ENCODE results near the gene ITGA4.

The ITGA4 gene

DNA sequence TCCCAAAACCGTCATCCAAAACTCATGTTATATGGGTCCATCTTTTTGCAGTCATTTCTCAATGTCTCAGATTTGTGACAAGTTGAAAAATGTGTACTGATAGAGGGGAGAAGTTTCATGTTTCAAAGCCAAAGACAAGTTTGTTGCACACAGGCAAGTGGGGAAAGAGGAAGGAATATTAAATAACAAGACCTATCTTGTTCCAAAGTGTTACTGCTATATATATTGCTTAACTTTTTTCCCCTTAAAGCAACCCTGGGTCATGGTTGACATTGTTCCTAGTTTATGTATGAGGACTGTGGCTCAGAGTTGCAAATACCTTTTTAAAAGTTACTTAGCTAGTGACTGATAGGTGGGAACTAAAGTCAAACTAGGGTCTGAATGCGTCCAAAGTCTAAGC, 1.7 kb downstream of the ITGA4 start:
- FAIRE-seq (no peak), DNase-seq (ENCODE audit: low spot score) (no peak)

DNA sequence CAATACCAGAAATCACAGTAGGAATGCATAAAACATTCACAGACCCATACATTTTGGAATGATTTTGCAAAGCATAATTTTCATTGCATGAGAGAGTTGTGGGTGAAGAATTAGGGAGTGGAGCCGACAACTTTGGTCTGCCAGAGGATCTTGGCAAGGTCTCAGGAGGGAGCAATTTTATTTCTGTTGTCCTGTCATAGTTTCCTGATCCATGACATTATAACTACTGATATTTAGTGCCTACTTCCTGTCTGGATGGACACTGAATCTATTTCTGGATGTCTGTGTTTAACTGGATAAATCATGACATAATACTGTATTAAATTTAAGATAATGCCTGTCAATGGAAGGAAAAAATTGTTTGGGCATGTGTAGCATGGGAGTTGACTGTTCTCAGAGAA, 2.4 kb downstream of the ITGA4 start:
- no peak for DNase-seq (ENCODE audit: low spot score)
- no peak for FAIRE-seq

DNA sequence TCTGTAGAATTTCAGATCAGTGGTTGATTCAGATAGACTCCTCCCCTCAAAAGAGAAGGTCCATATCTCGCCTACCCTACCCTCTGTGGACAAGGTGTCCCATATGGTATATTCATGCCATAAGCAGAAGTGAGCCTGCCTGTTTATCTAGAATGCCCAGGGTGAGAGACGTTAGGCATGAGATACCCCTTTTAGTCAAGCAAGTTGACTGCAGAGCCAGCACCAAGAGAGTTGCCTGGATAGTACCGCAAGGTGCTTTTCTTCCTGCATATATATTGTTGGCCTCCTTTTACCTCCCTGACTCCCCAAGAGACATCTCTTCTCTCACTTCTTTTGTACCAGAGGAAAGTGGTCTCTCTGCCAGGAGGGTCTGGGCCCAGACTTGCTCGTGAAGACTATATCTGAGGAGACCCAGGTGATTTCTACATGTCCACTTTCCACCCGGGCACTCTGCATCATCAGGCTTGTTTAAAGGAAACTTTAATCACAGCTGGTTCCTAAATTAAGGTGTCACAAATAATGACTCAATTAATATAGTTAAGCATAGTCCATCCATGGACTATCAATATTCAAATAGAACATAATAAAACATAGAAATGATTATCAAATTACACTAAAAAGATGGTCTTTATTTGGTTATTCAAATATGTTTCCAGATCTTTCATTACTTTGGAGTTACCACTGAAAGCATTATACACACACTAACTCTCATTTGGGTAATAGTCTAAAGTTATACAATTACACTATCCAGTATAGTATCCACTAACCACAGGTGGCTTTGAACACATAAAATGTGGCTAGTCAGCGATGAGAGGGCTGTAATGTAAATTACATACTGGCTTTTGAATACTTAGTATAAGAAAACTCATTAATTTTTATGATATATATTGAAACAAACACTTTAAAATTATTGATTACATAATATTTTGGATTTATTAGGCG, 4.1 kb downstream of the ITGA4 start:
- FAIRE-seq (no peak), DNase-seq (ENCODE audit: low spot score) (no peak)

DNA sequence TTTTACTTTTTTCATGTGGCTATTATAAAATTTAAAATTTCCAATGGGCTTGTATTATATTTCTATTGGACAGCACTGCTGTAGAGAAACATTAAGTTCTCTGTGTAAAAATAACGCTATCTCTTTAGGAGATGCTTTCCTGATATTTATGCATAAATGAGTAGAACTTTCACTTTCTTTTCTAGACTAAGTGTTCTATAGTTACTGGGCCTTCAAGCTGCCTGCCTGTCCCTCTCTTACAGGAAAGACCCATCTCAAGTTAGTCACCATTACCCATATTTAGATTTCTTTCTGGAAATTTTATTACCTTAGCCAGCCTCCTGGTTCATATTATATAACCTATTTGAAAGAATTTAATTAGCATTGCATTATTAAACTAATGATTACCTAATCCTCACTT, 4.8 kb downstream of the ITGA4 start:
- no peak for FAIRE-seq
- no peak for DNase-seq (ENCODE audit: low spot score)

DNA sequence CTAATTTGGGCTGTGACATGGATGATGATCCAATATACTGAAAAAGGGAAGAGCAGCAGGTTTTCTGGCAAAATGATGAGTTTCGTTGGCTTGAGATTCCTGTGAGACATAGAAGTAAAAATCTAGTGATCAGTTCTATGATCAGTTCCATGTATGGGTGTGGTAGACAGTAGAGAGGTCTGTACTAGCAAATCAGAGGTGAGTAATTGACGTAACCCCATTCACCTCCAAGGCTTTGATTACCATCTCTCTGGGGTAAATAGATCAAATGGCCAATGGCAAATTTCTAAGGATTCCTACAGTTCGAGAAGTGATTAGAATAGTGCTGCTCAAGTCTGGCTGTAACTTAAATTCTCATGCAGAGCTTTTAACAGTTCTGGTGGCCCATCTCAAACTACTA, 6.4 kb downstream of the ITGA4 start:
- FAIRE-seq: no peak
- no peak for DNase-seq (ENCODE audit: low spot score)

DNA sequence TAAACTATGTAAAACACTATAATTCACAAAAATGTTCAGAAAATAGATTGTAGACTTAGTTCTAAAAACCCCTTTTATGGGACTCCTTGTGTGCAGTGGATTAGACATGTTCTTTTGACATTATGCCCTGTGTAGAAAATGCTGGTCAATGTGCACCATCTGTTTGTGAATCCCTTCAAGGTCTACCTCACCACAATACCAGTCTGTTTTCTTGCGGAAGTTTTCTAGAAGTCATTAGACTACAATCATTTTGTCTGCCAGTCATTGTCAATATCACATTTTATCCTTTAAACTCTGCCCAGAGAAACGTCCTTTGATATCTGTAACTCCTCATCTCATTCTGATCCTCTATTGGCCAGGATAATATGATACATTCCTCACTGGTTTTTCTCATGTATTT, 7.8 kb downstream of the ITGA4 start:
- DNase-seq (ENCODE audit: low spot score): no peak

DNA sequence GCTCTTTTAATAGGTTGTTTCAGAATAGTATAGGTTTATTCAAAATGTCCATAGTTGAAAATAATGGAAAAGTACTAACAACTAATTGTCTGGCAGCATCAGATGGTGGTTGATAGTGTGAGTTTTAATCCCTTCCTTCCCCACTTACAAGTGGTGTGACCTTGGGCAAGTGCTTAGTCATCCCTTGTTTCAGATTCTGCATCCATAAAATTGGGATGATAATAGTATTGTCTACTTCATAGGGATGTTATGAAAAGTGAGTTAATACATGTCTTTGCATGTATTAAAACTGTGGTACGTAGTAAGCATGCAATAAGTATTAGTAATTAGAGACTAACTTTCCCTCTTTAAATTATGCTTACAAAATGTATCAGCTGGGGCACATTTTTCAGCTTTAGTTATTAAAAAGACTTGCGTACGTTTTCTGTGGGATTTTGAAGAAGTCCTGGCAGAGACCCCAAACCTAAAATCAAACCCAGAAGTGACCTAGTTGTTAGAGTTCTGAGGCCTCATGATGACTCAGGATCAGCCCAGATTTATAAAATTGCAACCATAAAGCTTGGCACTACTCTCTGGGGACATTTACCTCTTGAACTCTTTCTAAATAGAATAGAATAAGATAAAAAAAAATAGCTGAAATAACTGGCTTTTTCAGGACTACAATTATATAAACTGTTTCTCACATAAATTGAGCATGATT, 8.6 kb downstream of the ITGA4 start:
- DNase-seq (ENCODE audit: low spot score) (no peak), FAIRE-seq (no peak)

More for the DNA sequence above, 7.8 kb downstream of the ITGA4 start:
- FAIRE-seq: no peak

DNA sequence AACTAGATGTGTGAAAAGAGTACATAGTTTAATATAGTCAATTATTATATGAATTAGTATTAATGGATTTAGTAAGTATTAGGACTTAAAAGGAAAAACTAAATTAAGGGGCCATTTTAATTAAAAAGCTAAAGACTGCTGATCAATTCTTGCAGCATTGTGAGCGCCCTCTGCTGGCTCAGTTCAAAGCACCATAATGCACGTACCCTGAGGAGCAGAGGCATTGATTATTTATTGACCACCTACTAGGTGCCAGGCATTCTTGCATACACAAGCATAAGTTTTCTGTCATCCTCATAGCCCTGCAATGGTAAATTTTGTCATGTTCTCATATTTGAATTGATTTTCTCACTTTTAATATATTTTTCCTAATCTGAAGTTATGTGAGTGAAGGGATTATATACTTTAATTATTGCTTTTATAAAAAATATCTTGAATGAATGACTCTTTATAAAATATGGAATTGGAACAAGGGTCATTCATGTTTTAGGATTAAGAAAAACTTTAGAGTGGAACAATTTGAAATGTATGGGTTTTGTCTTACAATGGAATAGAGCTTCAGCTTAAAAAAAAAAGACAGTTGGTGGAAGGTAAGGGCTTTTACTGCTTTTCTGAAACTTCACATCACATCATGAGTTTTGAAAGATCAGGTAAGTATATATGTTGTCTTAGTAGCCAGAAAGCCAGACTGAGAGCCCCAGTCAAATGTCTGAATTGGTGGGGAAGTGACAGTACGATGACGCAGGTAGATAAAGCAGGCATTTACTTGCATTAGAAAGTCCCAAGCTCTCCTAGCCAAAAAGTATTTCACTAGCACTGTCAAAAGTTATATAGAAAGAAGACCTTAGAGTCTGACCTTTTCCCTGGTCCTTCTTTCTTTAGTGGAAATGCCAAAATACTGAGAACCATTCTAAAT, 9.7 kb downstream of the ITGA4 start:
- DNase-seq (ENCODE audit: low spot score) (no peak), FAIRE-seq (no peak)

DNA sequence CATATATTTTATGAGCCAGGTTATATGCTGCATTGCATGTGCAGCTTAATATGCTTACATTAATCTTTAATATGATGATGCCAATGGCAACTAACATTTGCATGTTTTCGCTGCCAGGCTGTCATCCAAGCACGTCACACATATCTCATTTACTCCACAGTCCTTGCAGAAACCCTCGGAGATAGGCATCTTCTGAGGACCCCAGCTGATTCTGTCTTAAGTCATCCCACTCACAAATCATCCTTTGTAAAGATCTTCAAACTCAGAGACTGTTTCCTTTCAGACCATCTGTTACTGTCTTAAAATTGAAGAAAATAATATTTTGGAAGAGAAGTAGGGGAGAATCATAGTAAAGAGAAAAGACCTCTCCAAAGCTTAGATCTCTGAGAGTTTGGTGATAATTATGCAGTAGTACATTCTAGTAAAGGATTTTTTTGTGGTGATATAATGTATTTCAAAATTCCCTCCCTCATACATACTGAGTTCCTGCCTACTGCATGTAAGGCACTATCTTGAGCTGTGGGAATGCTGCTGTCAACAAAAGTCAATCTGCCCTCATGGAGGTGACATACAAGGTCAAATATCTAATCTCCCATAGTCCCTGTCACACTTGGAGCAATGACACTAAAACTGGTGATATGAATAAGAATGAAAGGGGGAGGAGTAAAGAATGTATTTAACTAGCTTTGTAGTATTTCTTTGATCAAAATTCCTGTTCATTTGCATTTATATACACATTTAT, 11.0 kb downstream of the ITGA4 start:
- no peak for FAIRE-seq
- DNase-seq (ENCODE audit: low spot score): no peak

DNA sequence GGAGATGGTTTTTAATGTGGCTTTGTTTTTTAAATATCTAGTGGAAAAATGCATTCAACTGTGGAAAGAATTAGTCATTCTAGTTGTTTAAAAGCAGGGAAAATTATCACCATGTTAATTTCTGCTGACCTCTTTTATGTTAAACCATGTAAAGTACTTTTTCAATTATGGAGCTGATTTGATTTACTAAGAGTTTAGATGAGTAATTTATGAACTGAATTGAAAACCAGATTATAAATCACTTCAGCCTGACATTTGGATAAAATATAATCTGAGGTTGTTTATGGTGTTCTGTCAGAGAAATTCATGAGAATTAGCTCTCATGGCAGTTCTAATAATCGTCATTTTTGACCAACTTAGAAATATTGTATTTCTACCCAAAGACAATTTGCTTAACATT, 11.6 kb downstream of the ITGA4 start:
- FAIRE-seq (no peak), DNase-seq (ENCODE audit: low spot score) (no peak)

DNA sequence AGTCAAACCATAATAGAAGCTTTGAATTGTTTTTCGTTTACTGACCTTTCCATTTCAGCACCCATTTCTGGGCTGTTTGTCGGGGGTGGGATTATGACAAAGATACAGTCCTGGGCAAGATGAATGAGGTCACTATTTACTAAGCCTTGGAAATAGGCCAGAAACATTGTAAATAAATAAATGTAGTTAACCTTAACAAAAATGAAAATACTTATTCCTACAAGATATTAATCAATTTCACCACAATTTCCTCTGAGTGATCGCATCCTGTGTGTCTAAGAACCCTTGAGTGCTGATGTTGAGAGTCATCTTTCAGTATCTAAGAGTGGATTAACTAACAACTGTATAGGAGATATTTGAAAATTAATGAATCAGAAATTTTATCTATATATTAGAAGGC, 14.0 kb downstream of the ITGA4 start:
- DNase-seq (ENCODE audit: low spot score) (no peak), FAIRE-seq (no peak)

DNA sequence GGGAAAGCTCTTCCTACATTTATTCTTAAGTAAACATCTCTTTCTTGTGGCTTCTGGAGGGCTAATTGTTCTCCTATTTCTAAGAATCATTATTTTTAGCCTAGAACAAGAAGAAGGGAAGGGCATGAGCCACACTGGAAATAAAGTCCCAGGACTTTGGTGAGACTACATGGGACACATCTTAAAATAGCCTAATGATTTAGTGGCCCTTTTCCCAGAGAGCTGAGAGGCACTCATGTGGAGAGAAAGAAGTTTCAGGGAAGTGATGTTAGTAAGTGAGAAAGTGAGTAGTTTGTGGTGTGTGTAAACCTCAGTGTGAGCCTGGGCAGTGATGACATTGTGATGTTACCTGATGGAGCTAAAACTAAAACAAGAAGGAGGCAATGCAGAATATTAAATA, 14.6 kb downstream of the ITGA4 start:
- FAIRE-seq: no peak

DNA sequence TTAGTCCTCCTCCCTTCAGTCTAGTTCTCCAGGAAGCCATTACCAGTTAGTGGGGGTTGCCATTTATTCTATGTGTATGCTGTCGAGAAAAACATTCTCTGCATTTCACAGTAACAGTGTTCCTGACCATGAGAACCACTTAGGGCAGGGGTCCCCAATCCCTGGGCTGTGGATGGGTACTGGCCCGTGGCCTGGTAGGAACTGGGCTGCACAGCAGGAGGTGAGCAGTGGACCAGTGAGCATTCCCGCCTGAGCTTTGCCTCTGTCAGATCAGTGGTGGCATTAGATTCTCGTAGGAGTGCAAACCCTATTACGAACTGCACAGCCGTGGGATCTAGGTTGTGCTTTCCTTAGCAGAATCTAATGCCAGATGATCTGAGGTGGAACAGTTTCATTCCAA, 15.8 kb downstream of the ITGA4 start:
- FAIRE-seq (no peak), DNase-seq (ENCODE audit: low spot score) (no peak)

More for the DNA sequence above, 14.6 kb downstream of the ITGA4 start:
- DNase-seq (ENCODE audit: low spot score): no peak

DNA sequence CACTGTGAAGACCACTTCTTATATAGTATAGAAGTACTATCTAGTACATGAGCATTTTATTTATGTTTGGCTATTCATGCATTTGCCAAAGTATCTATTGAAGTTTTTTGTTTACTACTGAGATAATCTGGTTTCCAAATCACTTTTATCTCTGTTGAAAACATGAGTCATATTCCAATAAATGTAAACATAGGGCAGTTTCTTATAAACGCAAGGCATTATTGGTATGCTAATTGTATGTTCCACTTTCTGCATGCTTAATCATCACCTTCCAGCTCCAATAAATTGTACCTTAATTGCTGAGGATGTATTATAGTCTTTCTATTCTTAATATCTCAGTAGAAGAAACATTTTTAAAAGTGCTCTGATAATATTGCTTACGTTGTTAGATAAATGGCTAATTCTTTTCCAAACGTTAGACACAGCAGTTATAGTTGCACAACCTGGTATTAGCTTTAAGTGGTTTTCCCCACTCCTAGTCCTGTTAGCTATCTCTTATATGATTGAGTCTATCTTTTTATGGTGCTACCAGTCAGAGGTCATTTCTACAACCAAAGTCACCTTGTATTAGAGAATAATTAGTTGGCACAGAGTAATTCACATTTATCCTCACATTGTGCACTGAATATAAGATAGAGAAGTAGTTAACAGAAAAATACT, 17.2 kb downstream of the ITGA4 start:
- DNase-seq (ENCODE audit: low spot score): no peak
- FAIRE-seq: no peak

DNA sequence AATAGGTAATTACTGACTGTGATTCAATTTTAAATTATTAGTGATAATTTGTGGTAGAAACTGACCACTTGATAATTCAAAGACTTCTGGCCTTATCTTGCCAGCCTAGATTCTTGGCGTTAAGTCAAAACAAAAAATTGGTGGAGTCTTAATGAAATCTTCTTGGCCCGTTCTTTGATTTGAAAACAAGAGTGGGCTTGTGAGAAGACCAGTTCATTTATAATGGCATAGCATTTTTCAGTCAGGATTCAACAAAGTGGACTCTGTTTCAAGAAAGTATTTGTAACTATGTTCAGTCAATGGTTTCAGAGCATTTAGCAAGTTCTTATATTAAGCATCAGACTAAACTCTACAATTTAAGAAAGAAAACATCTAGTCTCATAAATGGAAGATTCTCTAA, 26.0 kb downstream of the ITGA4 start:
- DNase-seq (ENCODE audit: low spot score) (no peak), FAIRE-seq (no peak)

DNA sequence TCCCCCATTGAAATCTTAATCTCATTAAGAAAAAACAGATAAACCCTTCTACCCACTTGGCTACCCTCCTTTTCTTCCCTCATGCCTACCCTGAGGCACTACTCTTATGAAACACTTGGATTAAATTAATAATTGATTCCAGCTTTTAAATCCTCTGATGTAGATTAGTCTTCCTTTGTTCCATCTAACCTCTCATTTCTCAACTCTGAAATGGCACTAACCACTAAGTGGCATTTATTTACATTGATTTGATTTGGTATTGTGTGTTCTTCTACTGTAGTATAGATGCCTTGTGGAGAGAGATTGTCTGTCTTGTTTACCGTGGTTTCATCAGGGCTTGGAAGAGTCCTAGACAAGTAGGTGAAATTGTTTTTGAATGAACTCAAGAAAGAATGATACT, 26.7 kb downstream of the ITGA4 start:
- no peak for FAIRE-seq
- DNase-seq (ENCODE audit: low spot score): no peak

DNA sequence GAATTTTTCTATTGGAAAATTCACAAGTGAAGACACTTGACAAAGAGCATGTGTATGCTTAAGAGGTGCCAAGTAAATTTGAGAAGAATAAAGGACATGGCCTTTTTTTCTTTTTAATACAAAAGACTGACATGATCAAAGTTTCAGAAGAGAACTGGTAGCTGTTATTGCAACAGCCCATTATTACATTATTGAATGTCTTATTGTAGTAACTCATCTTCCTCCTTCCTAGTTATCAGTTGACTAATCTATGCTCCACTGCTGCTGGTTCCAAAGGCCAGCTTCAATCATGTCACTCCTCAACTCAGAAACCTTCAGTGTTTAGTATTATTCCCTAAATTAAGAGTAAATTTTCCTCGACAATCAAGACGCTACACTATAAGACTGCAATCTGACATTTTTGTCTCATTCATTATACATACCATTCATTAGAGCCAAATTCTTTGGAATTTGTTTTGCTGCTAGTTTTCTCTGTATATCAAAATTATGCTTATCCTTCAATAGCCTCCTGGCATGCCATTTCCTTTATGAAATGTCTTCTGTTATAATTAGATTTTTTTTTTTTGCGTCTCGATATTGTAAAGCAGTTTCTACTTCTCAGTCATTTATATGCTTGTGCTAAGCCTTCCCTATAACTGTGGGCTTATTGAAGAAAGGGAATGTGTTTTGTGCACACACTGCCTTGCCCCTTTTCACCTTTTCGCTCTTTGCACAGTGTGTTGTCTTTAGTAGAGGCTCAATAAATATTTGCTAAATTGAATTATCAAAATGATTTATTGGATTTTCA, 27.9 kb downstream of the ITGA4 start:
- no peak for FAIRE-seq
- no peak for DNase-seq (ENCODE audit: low spot score)

DNA sequence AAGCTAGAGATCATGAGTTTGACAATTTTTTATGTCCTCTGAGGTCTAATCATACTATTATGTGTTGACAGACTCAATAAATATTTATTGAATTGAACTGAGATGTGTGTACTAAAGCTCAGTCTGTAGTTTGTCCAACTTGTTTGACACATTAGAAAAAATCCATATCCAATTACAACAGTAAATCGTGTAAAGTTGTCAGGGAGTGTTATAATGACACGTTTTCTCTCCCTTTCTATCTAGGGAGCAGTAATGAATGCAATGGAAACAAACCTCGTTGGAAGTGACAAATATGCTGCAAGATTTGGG, 28.4 kb downstream of the ITGA4 start:
- FAIRE-seq (no peak), DNase-seq (ENCODE audit: low spot score) (no peak)

DNA sequence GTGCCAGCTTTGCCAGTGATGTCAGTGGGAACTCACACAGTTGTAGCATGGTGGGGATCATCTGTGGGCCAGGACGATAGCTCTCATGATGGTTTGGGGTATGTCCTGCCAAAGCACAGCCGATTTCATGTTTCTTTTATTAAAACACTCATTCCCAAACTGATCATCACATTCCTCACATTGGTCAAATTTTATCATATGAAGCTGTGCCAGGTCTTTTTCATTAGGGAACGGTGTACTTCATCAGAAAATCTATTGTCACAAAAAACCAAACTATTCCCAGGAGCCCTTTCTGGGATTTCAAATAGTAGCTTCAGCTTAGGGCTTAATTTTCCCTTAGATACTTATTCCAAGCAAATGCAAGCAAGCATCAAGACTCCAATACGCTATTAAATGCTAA, 42.0 kb downstream of the ITGA4 start:
- FAIRE-seq (no peak), DNase-seq (ENCODE audit: low spot score) (no peak)

DNA sequence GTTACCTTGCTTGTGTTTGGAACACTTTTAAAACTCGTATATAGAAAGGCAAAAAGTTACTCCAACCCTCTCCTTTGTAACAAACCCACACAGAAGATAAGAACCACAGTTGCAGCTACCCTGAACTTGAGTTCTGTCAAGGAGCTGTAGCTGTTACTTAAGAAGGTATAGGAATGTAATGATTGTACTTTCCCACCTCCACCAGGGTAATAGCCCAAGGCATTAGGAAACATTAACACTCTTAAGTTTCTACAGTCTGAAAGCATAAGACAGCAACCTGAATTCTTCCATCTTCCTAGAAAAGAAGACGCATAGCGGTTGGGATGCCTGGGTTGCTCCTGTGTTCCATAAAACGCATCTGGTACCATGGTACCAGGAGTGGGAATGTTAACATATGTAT, 43.0 kb downstream of the ITGA4 start:
- DNase-seq (ENCODE audit: low spot score): no peak
- no peak for FAIRE-seq

Data from RCC 7860 (cell line).